Subcutaneous adipose tissue (tissue), 4 donors: ENCODE data around the gene CFAP299. TPM values are rescaled to one million over a fixed set of nuclear protein-coding genes. Genes with fewer than 3 reads are reported as not detected.

Source experiments
- total RNA-seq, 4 donors: library from RNA; depleted of rRNA; stranded (reverse); fragments of >200 nt; gene quantifications; one replicate each; pipeline ENCODE4 v1.1.0, GENCODE V29; 2016
- TF ChIP-seq, protein P1 (sequence below): fragments of 450-650 bp; IDR thresholded peaks from one replicate; pipeline ENCODE4 v1.5.1; 2016; ENCODE audit warnings: low read depth, mild to moderate bottlenecking, control low read depth, antibody characterized with exemption, moderate library complexity

Gene CFAP299
- total RNA-seq, 4 donors from 2014 or later, result not detected

- TF ChIP-seq, protein P1, sequence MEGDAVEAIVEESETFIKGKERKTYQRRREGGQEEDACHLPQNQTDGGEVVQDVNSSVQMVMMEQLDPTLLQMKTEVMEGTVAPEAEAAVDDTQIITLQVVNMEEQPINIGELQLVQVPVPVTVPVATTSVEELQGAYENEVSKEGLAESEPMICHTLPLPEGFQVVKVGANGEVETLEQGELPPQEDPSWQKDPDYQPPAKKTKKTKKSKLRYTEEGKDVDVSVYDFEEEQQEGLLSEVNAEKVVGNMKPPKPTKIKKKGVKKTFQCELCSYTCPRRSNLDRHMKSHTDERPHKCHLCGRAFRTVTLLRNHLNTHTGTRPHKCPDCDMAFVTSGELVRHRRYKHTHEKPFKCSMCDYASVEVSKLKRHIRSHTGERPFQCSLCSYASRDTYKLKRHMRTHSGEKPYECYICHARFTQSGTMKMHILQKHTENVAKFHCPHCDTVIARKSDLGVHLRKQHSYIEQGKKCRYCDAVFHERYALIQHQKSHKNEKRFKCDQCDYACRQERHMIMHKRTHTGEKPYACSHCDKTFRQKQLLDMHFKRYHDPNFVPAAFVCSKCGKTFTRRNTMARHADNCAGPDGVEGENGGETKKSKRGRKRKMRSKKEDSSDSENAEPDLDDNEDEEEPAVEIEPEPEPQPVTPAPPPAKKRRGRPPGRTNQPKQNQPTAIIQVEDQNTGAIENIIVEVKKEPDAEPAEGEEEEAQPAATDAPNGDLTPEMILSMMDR, result no peak
Observed at GRCh38 chr4:80767944-80768343, 432.4 kb downstream of the CFAP299 start.

GRCh38 chr4:80776168-80776567, 440.6 kb downstream of the CFAP299 start:
- TF ChIP-seq, protein P1, result no peak

DNA sequence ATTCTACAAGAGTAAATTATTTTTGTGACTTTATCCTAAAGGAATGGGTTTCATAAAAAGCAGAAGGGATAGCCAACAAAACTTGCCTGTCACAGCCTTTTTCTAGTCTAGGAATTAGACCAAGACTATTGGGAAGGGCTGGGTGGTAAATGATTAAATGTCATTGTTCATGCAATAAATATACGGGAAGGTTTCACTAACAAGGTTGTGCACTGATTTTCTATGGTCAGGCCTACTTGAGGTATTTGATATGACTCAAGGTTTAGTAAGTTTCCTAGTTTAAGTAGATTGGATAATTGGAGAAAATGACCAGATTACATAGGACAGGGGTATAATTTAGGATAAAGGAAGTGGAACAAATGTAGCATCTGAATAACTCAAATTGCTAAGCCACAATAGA, 445.9 kb downstream of the CFAP299 start:
- TF ChIP-seq, protein P1, result no peak

DNA sequence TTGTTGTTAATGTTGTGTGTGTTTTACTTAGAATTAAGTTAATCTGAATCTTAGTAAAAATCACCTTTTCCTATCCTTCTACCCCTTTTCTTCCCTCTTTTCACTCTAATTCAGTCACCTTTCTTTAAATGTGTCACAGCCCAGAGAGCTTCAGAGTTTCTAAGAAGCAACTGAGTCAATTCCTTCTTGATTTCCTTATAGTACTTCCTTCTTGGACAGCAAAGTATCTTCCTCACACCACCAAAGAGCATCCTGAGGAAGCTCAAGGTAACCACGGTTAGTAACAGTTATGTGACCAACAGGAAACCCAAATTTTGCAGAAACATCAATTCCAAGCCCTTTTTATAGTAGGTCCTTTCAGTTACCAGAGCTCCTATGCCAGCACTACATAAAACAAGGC, 451.8 kb downstream of the CFAP299 start:
- TF ChIP-seq, protein P1, result no peak

DNA sequence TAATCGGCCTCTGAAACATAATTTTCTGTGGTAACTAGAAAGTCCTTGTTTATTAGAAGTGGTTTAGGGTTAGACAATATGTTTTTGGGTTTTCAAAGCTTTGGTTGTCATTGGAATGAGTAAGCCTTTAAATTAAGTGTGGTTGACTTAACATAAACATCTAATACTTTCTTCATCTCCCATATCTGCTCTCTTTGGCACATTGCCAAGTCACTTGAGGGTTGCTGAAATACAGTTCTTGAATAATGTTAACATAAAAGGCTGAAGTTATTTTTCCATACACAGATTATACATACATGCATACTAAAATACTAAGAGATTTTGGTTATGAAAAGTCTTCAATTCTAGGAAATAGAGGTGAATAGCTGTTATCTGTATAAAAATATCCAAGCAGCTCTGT, 453.3 kb downstream of the CFAP299 start:
- TF ChIP-seq, protein P1, result no peak

DNA sequence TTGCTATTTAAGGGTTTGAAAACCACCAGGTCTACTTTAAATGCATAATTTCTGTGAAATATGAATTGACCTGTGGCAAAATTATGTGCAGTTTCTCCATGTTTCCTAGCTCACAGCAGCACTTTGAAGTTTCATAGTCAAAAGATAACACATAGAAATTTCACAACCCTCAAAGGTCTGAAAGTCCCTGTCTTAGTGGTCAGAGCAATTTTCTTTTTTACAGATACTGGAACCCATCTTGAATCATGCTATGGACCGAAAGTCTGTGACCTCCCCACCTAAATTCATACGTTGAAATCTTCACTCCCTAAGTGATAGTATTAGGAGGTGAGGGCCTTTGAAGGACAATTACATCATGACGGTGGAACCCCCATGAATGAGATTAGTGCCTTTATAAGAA, 454.6 kb downstream of the CFAP299 start:
- TF ChIP-seq, protein P1, result no peak

DNA sequence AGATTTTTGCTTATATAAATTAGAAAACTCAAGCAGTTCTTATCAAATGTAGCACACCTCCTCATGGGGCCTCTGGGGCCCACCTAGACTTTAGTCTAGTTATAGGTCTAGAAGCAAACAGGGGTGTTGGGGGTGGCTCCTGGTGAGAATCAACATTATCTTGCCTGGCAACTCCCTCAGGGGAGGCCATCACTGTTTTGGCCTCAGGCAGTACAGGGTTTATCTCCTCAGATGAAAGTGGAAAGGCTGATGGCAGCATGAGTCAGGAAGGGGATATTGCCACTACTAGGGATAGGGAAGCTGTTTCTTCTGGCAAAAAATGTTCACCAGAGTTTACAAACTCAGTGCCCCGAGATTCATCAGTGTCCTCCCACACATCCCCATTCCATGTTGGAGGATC, 462.6 kb downstream of the CFAP299 start:
- TF ChIP-seq, protein P1, result no peak
